Measurements from ENCODE around the gene TCF20. TPM values are rescaled to one million over a fixed set of nuclear protein-coding genes. Genes with fewer than 3 reads are reported as not detected.

The TCF20 gene
- total RNA-seq, 1 donor from 2014 or later, result 27.6 TPM

DNA sequence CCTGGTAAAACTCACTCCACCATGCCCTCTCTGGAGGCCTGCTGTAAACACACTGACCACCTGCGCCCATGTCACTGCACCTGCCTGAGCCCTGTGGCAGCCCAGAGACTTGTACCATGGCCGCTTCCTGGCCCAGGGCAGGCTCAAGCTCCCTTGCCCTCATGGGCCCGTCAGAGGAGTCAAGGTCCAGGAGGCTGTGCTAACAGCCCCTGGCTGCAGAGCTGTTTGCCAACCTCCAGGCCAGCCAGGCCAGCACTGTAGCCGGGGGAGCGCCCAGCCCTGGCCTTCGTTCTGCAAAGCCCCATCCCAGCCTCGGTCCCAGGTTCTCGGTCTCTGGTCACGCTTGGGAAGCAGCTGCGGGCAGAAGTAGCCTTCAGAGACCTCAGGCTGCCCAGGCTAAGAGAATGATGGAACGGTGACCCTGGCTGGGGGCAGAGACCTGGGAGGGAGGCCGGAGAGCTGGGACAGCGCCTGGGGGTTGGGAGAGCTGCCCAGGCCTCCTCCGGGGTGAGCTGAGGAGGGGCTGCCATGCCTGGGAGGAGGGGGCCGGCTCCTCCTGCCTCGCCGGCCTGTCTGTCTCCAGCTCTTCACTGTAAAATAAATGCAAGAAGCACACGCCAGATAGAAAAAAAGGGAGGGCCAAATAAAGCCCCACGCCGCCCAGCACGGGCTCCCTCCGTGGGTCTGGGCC lies 11.9 kb upstream of the TCF20 start:
- no peak for DNase-seq (ENCODE audit: low read depth)
- no peak overlapping the region for H3K4me3 ChIP-seq (ENCODE audit: low read depth, low read length)
- TF ChIP-seq, protein P1, sequence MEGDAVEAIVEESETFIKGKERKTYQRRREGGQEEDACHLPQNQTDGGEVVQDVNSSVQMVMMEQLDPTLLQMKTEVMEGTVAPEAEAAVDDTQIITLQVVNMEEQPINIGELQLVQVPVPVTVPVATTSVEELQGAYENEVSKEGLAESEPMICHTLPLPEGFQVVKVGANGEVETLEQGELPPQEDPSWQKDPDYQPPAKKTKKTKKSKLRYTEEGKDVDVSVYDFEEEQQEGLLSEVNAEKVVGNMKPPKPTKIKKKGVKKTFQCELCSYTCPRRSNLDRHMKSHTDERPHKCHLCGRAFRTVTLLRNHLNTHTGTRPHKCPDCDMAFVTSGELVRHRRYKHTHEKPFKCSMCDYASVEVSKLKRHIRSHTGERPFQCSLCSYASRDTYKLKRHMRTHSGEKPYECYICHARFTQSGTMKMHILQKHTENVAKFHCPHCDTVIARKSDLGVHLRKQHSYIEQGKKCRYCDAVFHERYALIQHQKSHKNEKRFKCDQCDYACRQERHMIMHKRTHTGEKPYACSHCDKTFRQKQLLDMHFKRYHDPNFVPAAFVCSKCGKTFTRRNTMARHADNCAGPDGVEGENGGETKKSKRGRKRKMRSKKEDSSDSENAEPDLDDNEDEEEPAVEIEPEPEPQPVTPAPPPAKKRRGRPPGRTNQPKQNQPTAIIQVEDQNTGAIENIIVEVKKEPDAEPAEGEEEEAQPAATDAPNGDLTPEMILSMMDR (conservative IDR thresholded peaks at IDR 0.05; ENCODE audit: low read depth, low read length), result no peak

DNA sequence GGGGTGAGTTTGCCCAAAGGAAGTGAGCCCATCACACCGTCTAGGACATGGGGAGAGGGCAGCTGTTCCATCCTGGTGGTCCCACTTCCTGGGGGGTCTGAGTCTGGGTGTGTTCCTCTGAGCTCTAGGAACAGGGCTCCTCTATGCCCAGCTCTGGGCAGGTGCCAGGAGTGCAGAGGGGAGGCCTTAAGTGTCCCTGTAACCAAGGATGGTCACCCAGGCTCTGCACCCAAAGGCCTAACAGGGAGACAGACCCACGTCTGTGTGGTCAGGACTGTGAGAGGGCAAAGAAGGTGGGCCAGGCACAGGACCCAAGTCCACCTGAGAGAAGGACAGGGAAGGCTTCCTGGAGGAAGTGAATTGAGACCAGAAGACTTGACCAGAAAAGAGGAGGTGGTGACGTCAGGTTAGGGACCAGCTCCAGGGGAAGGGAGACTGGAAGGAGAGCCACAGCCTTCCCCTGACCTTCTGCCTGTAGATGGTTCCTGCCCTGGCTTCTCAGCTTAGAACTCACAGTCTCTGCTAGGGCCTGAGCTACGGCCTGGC lies 11.3 kb upstream of the TCF20 start:
- no peak for DNase-seq (ENCODE audit: low read depth)
- H3K4me3 ChIP-seq (ENCODE audit: low read depth, low read length), result no peak overlapping the region
- TF ChIP-seq, protein P1 (conservative IDR thresholded peaks at IDR 0.05; ENCODE audit: low read depth, low read length), result no peak

DNA sequence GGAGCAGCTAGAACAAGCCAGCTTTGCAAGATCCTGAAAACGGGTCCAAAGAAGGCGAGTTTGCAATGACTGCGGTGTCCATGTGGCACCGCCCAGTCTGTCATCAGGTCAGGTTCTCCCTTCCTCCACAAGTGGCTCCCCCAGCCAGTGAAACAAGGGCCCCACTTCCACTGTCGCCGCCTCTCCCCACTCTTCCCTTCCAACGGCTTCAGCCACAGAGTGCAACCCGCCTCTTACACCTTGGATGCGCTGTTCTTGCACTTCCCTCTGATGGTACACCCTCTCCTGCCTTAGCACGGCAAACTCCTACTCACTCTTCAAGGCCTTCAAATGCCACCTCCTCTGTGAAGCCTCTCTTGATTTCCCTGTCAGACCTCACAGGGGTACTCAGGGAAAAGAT lies 10.8 kb upstream of the TCF20 start:
- no peak overlapping the region for H3K4me3 ChIP-seq (ENCODE audit: low read depth, low read length)
- DNase-seq (ENCODE audit: low read depth), result no peak
- TF ChIP-seq, protein P1 (conservative IDR thresholded peaks at IDR 0.05; ENCODE audit: low read depth, low read length), result no peak

DNA sequence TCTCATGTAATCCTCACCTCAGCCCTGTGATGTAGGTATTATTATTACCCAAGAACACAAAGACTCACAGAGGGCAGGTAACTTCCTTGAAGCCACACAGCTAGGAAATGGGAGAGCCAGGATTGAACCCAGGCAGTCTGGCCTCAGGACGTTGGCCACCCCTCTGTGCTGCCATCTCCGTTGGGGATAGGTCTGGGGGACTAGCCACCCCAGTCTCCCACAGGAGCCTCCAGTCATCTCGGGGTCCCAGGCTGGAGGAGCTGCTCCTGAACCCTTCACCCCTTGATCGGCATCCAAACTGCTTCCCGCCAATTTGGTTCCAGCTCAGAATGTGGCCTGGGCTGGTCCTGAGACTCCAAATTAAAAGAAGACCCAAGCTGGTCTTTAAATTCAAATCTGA lies 10.4 kb upstream of the TCF20 start:
- TF ChIP-seq, protein P1 (conservative IDR thresholded peaks at IDR 0.05; ENCODE audit: low read depth, low read length), result no peak
- DNase-seq (ENCODE audit: low read depth), result no peak
- no peak overlapping the region for H3K4me3 ChIP-seq (ENCODE audit: low read depth, low read length)

DNA sequence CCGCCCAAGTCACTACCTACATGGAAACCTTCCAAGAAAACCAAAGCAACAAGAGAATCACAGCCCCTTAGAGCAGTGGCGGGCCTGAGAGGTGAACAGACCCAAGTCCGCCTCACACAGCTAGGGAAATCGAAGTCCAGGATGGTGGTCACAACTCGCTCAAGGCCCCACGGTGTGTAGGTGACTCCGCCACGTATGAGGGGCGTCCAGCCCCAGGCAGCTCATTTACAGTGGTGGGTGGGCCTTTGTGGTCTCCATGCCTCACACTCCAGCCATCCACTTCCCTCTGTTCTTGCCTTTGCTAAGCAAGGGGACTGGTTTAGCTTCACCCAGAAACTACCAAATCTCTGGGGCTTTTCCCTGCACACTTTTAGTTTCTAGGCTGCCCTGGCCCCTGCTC lies 9.7 kb upstream of the TCF20 start:
- DNase-seq (ENCODE audit: low read depth), result no peak

DNA sequence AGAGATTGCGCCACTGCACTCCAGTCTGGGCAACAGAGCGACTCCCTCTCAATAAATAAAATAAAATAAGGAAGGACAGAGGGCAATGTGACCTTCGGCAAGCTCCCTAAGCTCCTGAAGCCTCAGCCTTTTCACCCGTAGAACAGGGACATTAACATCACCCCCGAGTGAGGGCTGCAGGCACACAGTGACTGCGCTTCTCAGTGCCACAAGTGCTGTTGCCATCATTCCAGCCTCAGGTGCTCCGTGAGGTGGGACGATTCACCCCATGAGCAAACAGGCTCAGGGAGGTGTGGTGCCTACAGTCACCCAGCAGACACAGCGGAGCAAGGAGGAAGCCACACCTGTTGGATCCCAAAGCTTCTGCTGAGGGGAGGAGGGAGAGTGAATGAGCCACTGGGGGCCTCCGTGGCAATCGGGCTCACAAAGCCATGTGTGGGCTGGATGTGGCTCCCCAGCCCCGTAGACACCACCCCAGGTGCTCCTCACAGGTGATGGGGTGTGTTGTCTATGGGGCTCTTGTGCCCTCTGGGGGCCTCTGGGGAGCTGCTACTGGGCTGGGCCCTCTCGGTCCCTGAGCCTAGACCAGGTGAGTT lies 9.1 kb upstream of the TCF20 start:
- TF ChIP-seq, protein P1 (conservative IDR thresholded peaks at IDR 0.05; ENCODE audit: low read depth, low read length), result no peak
- no peak for DNase-seq (ENCODE audit: low read depth)
- H3K4me3 ChIP-seq (ENCODE audit: low read depth, low read length), result no peak overlapping the region

More for the DNA sequence above, 9.7 kb upstream of the TCF20 start:
- no peak overlapping the region for H3K4me3 ChIP-seq (ENCODE audit: low read depth, low read length)
- TF ChIP-seq, protein P1 (conservative IDR thresholded peaks at IDR 0.05; ENCODE audit: low read depth, low read length), result no peak
